A549 (cell line): ENCODE results near the gene SPOP.

Source experiments
- CEBPB ChIP-seq, 2 experiments: fragments of >200 bp in 1 of 2; sonication (Bioruptor Twin) in 1 of 2; formaldehyde crosslinking in 1 of 2; IDR thresholded peaks; 2 replicates each; pipeline ENCODE4 v1.6.1; 2012 to 2016
- CHD4 ChIP-seq: fragments of 200-600 bp; sonication (generic); IDR thresholded peaks from 2 replicates; pipeline ENCODE4 v1.6.1; 2016; ENCODE audit warnings: antibody characterized with exemption, mild to moderate bottlenecking, borderline replicate concordance
- HOXA7 ChIP-seq: fragments of 250-450 bp; sonication (Bioruptor Pico); IDR thresholded peaks from 2 replicates; pipeline ENCODE4 v1.5.0; 2020; ENCODE audit warnings: mild to moderate bottlenecking, moderate library complexity
- NFE2L2 ChIP-seq: fragments of 150-350 bp; conservative IDR thresholded peaks from 2 replicates; pipeline ENCODE4 v1.6.1; 2014; ENCODE audit warnings: low read length
- NR3C1 ChIP-seq: fragments of >200 bp; sonication (Bioruptor Twin); formaldehyde crosslinking; IDR thresholded peaks from 3 replicates; pipeline ENCODE4 v1.6.1; 2017
- POLR2A ChIP-seq: IDR thresholded peaks from 2 replicates; pipeline ENCODE4 v1.6.1; 2012; ENCODE audit warnings: mild to moderate bottlenecking, low read length
- RAD21 ChIP-seq, 2 experiments: fragments of >200 bp in 1 of 2; sonication (Bioruptor Twin) in 1 of 2; formaldehyde crosslinking in 1 of 2; IDR thresholded peaks in 1 of 2; conservative IDR thresholded peaks in 1 of 2; 2 replicates in 1 of 2; 3 replicates in 1 of 2; pipeline ENCODE4 v1.6.1; 2012 to 2018; ENCODE audit warnings: inconsistent platforms in 1 of 2
- RFX5 ChIP-seq: fragments of 450-650 bp; IDR thresholded peaks from 2 replicates; pipeline ENCODE4 v1.7.1; 2014; ENCODE audit warnings: antibody characterized with exemption, mild to moderate bottlenecking, moderate library complexity
- ZFP36 ChIP-seq: fragments of 450-650 bp; IDR thresholded peaks from 2 replicates; pipeline ENCODE4 v1.6.1; 2014; ENCODE audit warnings: borderline replicate concordance; ENCODE audit not compliant: partially characterized antibody
- TF ChIP-seq, protein P1 (sequence below): fragments of >200 bp; sonication (Bioruptor Twin); formaldehyde crosslinking; IDR thresholded peaks from 3 replicates; pipeline ENCODE4 v1.5.1; 2016
- TF ChIP-seq, protein P2 (sequence below): fragments of 250-450 bp; sonication (Bioruptor Pico); IDR thresholded peaks from 2 replicates; pipeline ENCODE4 v1.5.0; 2021; ENCODE audit warnings: mild to moderate bottlenecking, moderate library complexity, borderline replicate concordance
- TF ChIP-seq, protein P3 (sequence below): IDR thresholded peaks from 2 replicates; pipeline ENCODE4 v1.6.1; 2012

DNA sequence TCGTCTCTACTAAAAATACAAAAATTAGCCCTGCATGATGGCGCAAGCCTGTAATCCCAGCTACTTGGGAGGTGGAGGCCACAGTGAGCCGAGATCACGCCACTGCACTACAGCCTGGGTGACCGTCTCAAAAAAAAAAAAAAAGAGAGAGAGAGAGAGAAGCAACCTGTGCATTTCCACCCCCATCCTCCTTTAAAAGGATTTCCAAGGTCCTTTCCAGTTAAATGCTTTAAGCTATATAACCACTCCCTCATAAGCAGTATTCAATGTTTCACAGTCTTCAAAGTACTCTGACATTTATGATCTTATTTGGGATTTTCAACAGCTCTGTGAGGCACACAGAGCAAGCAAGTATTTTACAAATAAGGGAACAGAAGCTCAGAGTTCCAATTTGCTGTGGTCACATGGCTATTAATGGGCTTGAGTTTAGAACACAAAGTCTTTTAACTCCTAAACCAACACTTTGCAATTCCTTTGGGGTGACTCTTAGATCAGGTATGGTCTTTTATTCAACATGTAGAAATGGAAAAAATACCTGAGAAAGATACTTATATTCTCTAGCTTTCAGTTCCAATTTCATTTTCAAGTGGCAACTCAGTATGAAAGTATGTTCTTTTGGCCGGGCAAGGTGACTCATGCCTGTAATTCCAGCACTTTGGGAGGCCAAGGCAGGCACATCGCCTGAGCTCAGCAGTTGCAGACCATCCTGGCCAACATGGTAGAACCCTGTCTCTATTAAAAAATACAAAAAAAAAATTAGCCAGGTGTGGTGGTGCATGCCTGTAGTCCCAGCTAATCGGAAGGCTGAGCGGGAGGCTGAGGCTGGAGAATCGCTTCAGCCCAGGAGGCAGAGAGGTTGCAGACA is 31.3 kb downstream of the SPOP start:
- TF ChIP-seq, protein P1, sequence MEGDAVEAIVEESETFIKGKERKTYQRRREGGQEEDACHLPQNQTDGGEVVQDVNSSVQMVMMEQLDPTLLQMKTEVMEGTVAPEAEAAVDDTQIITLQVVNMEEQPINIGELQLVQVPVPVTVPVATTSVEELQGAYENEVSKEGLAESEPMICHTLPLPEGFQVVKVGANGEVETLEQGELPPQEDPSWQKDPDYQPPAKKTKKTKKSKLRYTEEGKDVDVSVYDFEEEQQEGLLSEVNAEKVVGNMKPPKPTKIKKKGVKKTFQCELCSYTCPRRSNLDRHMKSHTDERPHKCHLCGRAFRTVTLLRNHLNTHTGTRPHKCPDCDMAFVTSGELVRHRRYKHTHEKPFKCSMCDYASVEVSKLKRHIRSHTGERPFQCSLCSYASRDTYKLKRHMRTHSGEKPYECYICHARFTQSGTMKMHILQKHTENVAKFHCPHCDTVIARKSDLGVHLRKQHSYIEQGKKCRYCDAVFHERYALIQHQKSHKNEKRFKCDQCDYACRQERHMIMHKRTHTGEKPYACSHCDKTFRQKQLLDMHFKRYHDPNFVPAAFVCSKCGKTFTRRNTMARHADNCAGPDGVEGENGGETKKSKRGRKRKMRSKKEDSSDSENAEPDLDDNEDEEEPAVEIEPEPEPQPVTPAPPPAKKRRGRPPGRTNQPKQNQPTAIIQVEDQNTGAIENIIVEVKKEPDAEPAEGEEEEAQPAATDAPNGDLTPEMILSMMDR, result no peak
- TF ChIP-seq CHD4 (no peak), CEBPB (IDR thresholded peaks at IDR 0.05) (no peak), NFE2L2 (no peak), ZFP36 (no peak), POLR2A (no peak), RAD21 (conservative IDR thresholded peaks at IDR 0.05 in 1 of 2, IDR thresholded peaks at IDR 0.05 in 1 of 2) (no peak), NR3C1 (no peak), HOXA7 (no peak), RFX5 (no peak)
- TF ChIP-seq, protein P2, sequence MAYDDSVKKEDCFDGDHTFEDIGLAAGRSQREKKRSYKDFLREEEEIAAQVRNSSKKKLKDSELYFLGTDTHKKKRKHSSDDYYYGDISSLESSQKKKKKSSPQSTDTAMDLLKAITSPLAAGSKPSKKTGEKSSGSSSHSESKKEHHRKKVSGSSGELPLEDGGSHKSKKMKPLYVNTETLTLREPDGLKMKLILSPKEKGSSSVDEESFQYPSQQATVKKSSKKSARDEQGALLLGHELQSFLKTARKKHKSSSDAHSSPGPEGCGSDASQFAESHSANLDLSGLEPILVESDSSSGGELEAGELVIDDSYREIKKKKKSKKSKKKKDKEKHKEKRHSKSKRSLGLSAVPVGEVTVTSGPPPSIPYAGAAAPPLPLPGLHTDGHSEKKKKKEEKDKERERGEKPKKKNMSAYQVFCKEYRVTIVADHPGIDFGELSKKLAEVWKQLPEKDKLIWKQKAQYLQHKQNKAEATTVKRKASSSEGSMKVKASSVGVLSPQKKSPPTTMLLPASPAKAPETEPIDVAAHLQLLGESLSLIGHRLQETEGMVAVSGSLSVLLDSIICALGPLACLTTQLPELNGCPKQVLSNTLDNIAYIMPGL (CRISPR knock-in tag), result no peak
- TF ChIP-seq, protein P3, sequence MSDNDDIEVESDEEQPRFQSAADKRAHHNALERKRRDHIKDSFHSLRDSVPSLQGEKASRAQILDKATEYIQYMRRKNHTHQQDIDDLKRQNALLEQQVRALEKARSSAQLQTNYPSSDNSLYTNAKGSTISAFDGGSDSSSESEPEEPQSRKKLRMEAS, result no peak
